K562 (cell line): ENCODE data around the gene RPS19. TPM values are rescaled to one million over a fixed set of nuclear protein-coding genes. Genes with fewer than 3 reads are reported as not detected.

ENCODE experiments used
- ATAC-seq: fragments of 200-7000 bp; cut with Tn5 transposase; 3 replicates; pipeline ENCODE4 v1.9.1; 2020; ENCODE audit warnings: moderate library complexity
- BruUV-seq: library from RNA; stranded (reverse); fragments of 400-500 nt; replicated peaks from 2 replicates; lab custom pipeline; 2021; lab: Mats Ljungman, UMichigan
- CTCF ChIA-PET: fragments of 300-600 bp; formaldehyde crosslinking; extraction: SDS; loops from one replicate; lab custom pipeline; 2021; ENCODE audit warnings: low intra/inter-chr PET ratio; lab: Yijun Ruan, JAX
- POLR2A ChIA-PET: fragments of 300-600, 350-650 bp; sonication (Branson Sonifier 250); formaldehyde crosslinking; extraction: SDS; loops from one replicate; lab custom pipeline; 2021; ENCODE audit warnings: antibody characterized with exemption, inconsistent platforms; lab: Yijun Ruan, JAX
- DNase-seq, 4 experiments: peaks; one replicate each; pipeline versions ENCODE4 v3.0.0 to v3.0.0-alpha.2; 2011 to 2018; ENCODE audit warnings: low spot score in 3 of 4, mixed read lengths in 3 of 4; ENCODE audit errors: extremely low read depth in 1 of 4
- FAIRE-seq: peaks from 2 replicates; lab custom pipeline; 2011; peaks lifted over from hg19 to GRCh38; lab: Jason Lieb, UNC
- H2AFZ ChIP-seq: 2 replicates; pipeline ENCODE4 v1.6.0; 2011; ENCODE audit warnings: low read depth, low read length, control low read depth, inconsistent platforms
- H3K27ac ChIP-seq: fragments of 200-600 bp; 3 replicates; pipeline ENCODE4 v1.8.0; 2011; ENCODE audit warnings: low read depth, mild to moderate bottlenecking, control low read depth, inconsistent platforms, low read length, moderate library complexity, mixed read lengths; ENCODE audit errors: extremely low read depth
- H3K27me3 ChIP-seq, 2 experiments: fragments of 300-600 bp in 1 of 2; 2 replicates in 1 of 2; 3 replicates in 1 of 2; pipeline versions ENCODE4 v1.6.0 to v1.8.0; 2011; ENCODE audit warnings: inconsistent platforms in 2 of 2, low read length in 2 of 2, mild to moderate bottlenecking in 1 of 2, mixed read lengths in 1 of 2, moderate library complexity in 1 of 2; ENCODE audit not compliant: control insufficient read depth in 2 of 2, insufficient read depth in 2 of 2
- H3K36me3 ChIP-seq: fragments of 300-600 bp; 3 replicates; pipeline ENCODE4 v1.8.0; 2011; ENCODE audit warnings: mild to moderate bottlenecking, low read length, inconsistent platforms; ENCODE audit not compliant: control insufficient read depth, insufficient read depth
- H3K4me1 ChIP-seq, 2 experiments: fragments of 200-600 bp in 1 of 2; replicated peaks in 1 of 2; 2 replicates in 1 of 2; 3 replicates in 1 of 2; pipeline versions ENCODE4 v1.5.1 to v1.8.0; 2011; ENCODE audit warnings: inconsistent platforms in 2 of 2, low read length in 2 of 2, mild to moderate bottlenecking in 1 of 2, mixed read lengths in 1 of 2, moderate library complexity in 1 of 2; ENCODE audit not compliant: control insufficient read depth in 2 of 2, insufficient read depth in 2 of 2
- H3K4me2 ChIP-seq: 2 replicates; pipeline ENCODE4 v1.6.1; 2011; ENCODE audit warnings: low read length, control low read depth, inconsistent platforms, mixed read lengths; ENCODE audit not compliant: insufficient read depth
- H3K4me3 ChIP-seq: fragments of 200-600 bp; sonication (generic), shearing (Covaris generic); 2 replicates; pipeline ENCODE4 v1.5.1; 2016; ENCODE audit warnings: control low read depth, inconsistent platforms
- H3K79me2 ChIP-seq: fragments of 200-600 bp; 3 replicates; pipeline ENCODE4 v1.8.0; 2011; ENCODE audit warnings: low read length, inconsistent platforms; ENCODE audit not compliant: control insufficient read depth, insufficient read depth
- H3K9ac ChIP-seq, 2 experiments: 2 replicates each; pipeline versions ENCODE4 v1.6.0 to v1.6.1; 2011; ENCODE audit warnings: low read depth in 2 of 2, low read length in 2 of 2, control low read depth in 1 of 2, inconsistent platforms in 1 of 2, mild to moderate bottlenecking in 1 of 2, mixed read lengths in 1 of 2; ENCODE audit not compliant: insufficient read depth in 1 of 2
- H3K9me1 ChIP-seq: one replicate; pipeline ENCODE4 v1.6.0; 2011; ENCODE audit warnings: inconsistent platforms, mild to moderate bottlenecking, low read length, moderate library complexity; ENCODE audit not compliant: control insufficient read depth, insufficient read depth
- H3K9me3 ChIP-seq: replicated peaks from 2 replicates; pipeline ENCODE4 v1.5.1; 2011; ENCODE audit warnings: low read depth, low read length, inconsistent platforms; ENCODE audit not compliant: control insufficient read depth, insufficient read depth
- H4K20me1 ChIP-seq: replicated peaks from 2 replicates; pipeline ENCODE4 v1.6.1; 2011; ENCODE audit warnings: low read length, inconsistent platforms, mixed read lengths; ENCODE audit not compliant: control insufficient read depth, insufficient read depth
- BRF2 ChIP-seq: IDR thresholded peaks from 3 replicates; pipeline ENCODE4 v1.6.1; 2011; ENCODE audit warnings: borderline replicate concordance, mild to moderate bottlenecking; ENCODE audit not compliant: insufficient read length, insufficient read depth
- DDX20 ChIP-seq: fragments of 450-650 bp; IDR thresholded peaks from 2 replicates; pipeline ENCODE4 v1.6.1; 2016; ENCODE audit warnings: missing genetic modification characterization, low read depth, mild to moderate bottlenecking, missing compliant biosample characterization, moderate library complexity
- NCOR1 ChIP-seq: fragments of 450-650 bp; IDR thresholded peaks from 2 replicates; pipeline ENCODE4 v1.6.1; 2016; ENCODE audit warnings: mild to moderate bottlenecking, moderate library complexity
- NONO ChIP-seq, 2 experiments: fragments of 200-400 bp in 1 of 2; fragments of 450-650 bp in 1 of 2; formaldehyde crosslinking in 1 of 2; IDR thresholded peaks; 2 replicates each; pipeline ENCODE4 v1.6.1; 2017; ENCODE audit warnings: low read depth in 2 of 2, mild to moderate bottlenecking in 2 of 2, moderate library complexity in 2 of 2, low read length in 1 of 2
- POLR2G ChIP-seq: fragments of 200-400 bp; formaldehyde crosslinking; IDR thresholded peaks from 2 replicates; pipeline ENCODE4 v1.6.1; 2017; ENCODE audit warnings: low read depth, mild to moderate bottlenecking, antibody characterized with exemption, low read length, moderate library complexity
- TSC22D4 ChIP-seq: fragments of 450-650 bp; IDR thresholded peaks from 2 replicates; pipeline ENCODE4 v1.6.1; 2016; ENCODE audit warnings: missing genetic modification characterization, missing biosample characterization, control low read depth
- ZNF121 ChIP-seq: sonication (generic); formaldehyde crosslinking; conservative IDR thresholded peaks from 2 replicates; pipeline ENCODE4 v1.8.0; 2022; ENCODE audit warnings: missing genetic modification reagents
- ZNF143 ChIP-seq: sonication (generic); formaldehyde crosslinking; IDR thresholded peaks from 2 replicates; pipeline ENCODE4 v1.9.0; 2022; ENCODE audit warnings: mild to moderate bottlenecking, missing genetic modification reagents
- ZNF696 ChIP-seq: fragments of 250-450 bp; sonication (Bioruptor Pico); conservative IDR thresholded peaks from 2 replicates; pipeline ENCODE4 v1.4.0; 2020; ENCODE audit warnings: mild to moderate bottlenecking, moderate library complexity
- WGBS: fragments of 100-300 bp; shearing (Covaris generic); methylation state at CpG from one replicate; pipeline ENCODE4 v1.1.6; 2016; ENCODE audit warnings: low coverage, mixed read lengths; ENCODE audit not compliant: insufficient coverage; ENCODE audit errors: missing lambda C conversion rate; 5-methylcytosine and 5-hydroxymethylcytosine counted together
- in situ Hi-C: fragments of 300-500 bp; cut with MboI; formaldehyde crosslinking; loops from 4 replicates; pipeline ENCODE4 v1.15.0; 2018; ENCODE audit warnings: inconsistent platforms, mixed read lengths
- intact Hi-C: fragments of 100-400 bp; cut with micrococcal nuclease; formaldehyde crosslinking; loops from 2 replicates; pipeline ENCODE4 v1.14.2; 2022
- polyA plus RNA-seq, 8 experiments: library from polyadenylated mRNA; depleted of rRNA in 4 of 8; stranded (reverse) in 5 of 8; unstranded in 3 of 8; fragments of >200 nt; fragmentation: Nextera tagmentation in 2 of 8; fragmentation: Illumina TruSeq in 1 of 8; extraction: Ambion mirVana in 2 of 8; extraction: Trizol in 1 of 8; gene quantifications; 2 replicates each; pipeline versions ENCODE4 v1.2.1 to v1.2.3, GENCODE V29; 2011 to 2014; ENCODE audit warnings: inconsistent platforms in 1 of 8, missing spikeins in 1 of 8
- total RNA-seq, 7 experiments: library from RNA; depleted of rRNA in 6 of 7; stranded (reverse); fragments of >200 nt in 6 of 7; fragmentation: Illumina TruSeq in 2 of 7; extraction: Trizol in 2 of 7; gene quantifications; 2 replicates each; pipeline versions ENCODE4 v1.2.1 to v1.2.3, GENCODE V29; 2011 to 2021; ENCODE audit warnings: low replicate concordance in 1 of 7
- TF ChIP-seq, protein P1 (sequence below): fragments of 250-450 bp; sonication (Bioruptor Pico); IDR thresholded peaks from 2 replicates; pipeline ENCODE4 v1.4.0; 2020; ENCODE audit warnings: borderline replicate concordance
- TF ChIP-seq, protein P2 (sequence below): fragments of 450-650 bp; IDR thresholded peaks from 2 replicates; pipeline ENCODE4 v1.6.1; 2016; ENCODE audit warnings: missing biosample characterization, missing genetic modification characterization
- TF ChIP-seq, protein P3 (sequence below): sonication (generic); formaldehyde crosslinking; IDR thresholded peaks from 2 replicates; pipeline ENCODE4 v1.9.0; 2022; ENCODE audit warnings: mild to moderate bottlenecking, missing genetic modification reagents
- TF ChIP-seq, protein P4 (sequence below), 3 experiments: fragments of 200-800 bp in 1 of 3; sonication (Bioruptor generic) in 1 of 3; sonication (generic) in 1 of 3; formaldehyde crosslinking in 1 of 3; IDR thresholded peaks; 2 replicates each; pipeline versions ENCODE4 v1.6.1 to v1.8.0; 2016 to 2022; ENCODE audit warnings: mild to moderate bottlenecking in 2 of 3, missing compliant biosample characterization in 2 of 3, missing genetic modification characterization in 2 of 3, missing genetic modification reagents in 1 of 3

The RPS19 gene
- total and polyA plus RNA-seq, 9 of the 15 experiments (the other 6 are each of a cell fraction or from before 2014, with no cell fraction given): 1,964 to 3,408 (median 2,747) TPM

- no peak overlapping the region; a peak in 1 of 4 replicates for H3K9ac ChIP-seq
- CTCF ChIA-PET: no interaction called here
- FAIRE-seq (no peak), DNase-seq (peak in 1 of 4 experiments; percentile 16), ATAC-seq (0 out of 3 replicates have a peak, but pooled peaks have one; percentile 10)
- no peaks in the 10 kb centered on the region for H3K9me3 ChIP-seq
- POLR2A ChIA-PET: interaction anchor here (0.7 to 1.4 kb wide), 3 partner anchors 9 to 23 kb away, joined by 4 read pairs; no protein-coding TSS in a partner anchor
- peaks cover 32 to 53% of the 10 kb centered on the region in 2 experiments for H3K27me3 ChIP-seq
- no peak overlapping the region for H2AFZ ChIP-seq
- intact Hi-C loops: no loop called here
- H3K9me1 ChIP-seq: no peaks in the 10 kb centered on the region
- no peaks in the 10 kb centered on the region; the same call in 2 of the 3 replicates for H3K36me3 ChIP-seq
- in situ Hi-C loops: no loop called here
- WGBS: 8% methylated on average over 25 of the region's 29 CpGs
- BruUV-seq: no TSS peak
- no peaks in the 10 kb centered on the region for H3K79me2 ChIP-seq
- peaks cover 29% of the 10 kb centered on the region; the same call in 1 of the 2 replicates for H4K20me1 ChIP-seq
- H3K4me3 ChIP-seq: no peak overlapping the region
- no peak overlapping the region for H3K27ac ChIP-seq
- no peak overlapping the region for H3K4me2 ChIP-seq
- peaks cover 0 to 22% of the 10 kb centered on the region in 2 experiments; a peak in 2 of 5 replicates for H3K4me1 ChIP-seq
- TF ChIP-seq, protein P1, sequence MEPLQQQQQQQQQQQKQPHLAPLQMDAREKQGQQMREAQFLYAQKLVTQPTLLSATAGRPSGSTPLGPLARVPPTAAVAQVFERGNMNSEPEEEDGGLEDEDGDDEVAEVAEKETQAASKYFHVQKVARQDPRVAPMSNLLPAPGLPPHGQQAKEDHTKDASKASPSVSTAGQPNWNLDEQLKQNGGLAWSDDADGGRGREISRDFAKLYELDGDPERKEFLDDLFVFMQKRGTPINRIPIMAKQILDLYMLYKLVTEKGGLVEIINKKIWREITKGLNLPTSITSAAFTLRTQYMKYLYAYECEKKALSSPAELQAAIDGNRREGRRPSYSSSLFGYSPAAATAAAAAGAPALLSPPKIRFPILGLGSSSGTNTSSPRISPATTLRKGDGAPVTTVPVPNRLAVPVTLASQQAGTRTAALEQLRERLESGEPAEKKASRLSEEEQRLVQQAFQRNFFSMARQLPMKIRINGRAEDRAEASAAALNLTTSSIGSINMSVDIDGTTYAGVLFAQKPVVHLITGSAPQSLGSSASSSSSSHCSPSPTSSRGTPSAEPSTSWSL (CRISPR knock-in tag): no peak
- no peak for TF ChIP-seq TSC22D4 (tag)
- TF ChIP-seq, protein P2, sequence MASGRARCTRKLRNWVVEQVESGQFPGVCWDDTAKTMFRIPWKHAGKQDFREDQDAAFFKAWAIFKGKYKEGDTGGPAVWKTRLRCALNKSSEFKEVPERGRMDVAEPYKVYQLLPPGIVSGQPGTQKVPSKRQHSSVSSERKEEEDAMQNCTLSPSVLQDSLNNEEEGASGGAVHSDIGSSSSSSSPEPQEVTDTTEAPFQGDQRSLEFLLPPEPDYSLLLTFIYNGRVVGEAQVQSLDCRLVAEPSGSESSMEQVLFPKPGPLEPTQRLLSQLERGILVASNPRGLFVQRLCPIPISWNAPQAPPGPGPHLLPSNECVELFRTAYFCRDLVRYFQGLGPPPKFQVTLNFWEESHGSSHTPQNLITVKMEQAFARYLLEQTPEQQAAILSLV (tag): no peak
- no peak for TF ChIP-seq ZNF696 (CRISPR knock-in tag)
- TF ChIP-seq BRF2: no peak
- TF ChIP-seq, protein P3, sequence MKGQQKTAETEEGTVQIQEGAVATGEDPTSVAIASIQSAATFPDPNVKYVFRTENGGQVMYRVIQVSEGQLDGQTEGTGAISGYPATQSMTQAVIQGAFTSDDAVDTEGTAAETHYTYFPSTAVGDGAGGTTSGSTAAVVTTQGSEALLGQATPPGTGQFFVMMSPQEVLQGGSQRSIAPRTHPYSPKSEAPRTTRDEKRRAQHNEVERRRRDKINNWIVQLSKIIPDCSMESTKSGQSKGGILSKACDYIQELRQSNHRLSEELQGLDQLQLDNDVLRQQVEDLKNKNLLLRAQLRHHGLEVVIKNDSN (CRISPR knock-in tag): 0 out of 2 replicates have a peak, but pooled peaks have one; percentile 7
- TF ChIP-seq NCOR1: no peak
- no peak for TF ChIP-seq DDX20 (tag)
- TF ChIP-seq, protein P4, sequence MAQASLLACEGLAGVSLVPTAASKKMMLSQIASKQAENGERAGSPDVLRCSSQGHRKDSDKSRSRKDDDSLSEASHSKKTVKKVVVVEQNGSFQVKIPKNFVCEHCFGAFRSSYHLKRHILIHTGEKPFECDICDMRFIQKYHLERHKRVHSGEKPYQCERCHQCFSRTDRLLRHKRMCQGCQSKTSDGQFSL (CRISPR knock-in tag; IDR thresholded peaks at IDR 0.05): peak; percentile 44; the same call in 1 of the 2 replicates
- TF ChIP-seq, protein P4 (tag; IDR thresholded peaks at IDR 0.05): no peak
- TF ChIP-seq NONO (IDR thresholded peaks at IDR 0.05; ENCODE audit: low read depth in 2 of 2, low read length in 1 of 2): no peak
- TF ChIP-seq POLR2G: peak; percentile 50
- TF ChIP-seq ZNF143: 0 out of 2 replicates have a peak, but pooled peaks have one; percentile 31
- no peak for TF ChIP-seq ZNF121 (CRISPR knock-in tag)
These were observed 52.1 kb downstream of the RPS19 start for GRCh38 chr19:41911889-41912731.
